ENCODE results near the gene GTF2B. TPM values are rescaled to one million over a fixed set of nuclear protein-coding genes. Genes with fewer than 3 reads are reported as not detected.
A peak's percentile ranks its signal among the peaks of the same experiment; 100 is the strongest.
"Not testable (repeated sequence)": the region's sequence is repeated elsewhere in the genome, so short reads cannot be mapped to it uniquely, and the experiment has no call there.

Gene GTF2B
- total RNA-seq, 1 donor from 2014 or later = 42.0 TPM

- Mint-ChIP-seq H3K36me3 (peaks cover 39% of the 10 kb centered on the region), H3K4me3 (peak overlapping the region; percentile 46), H3K9me3 (no peaks in the 10 kb centered on the region), H3K27ac (no peak overlapping the region), H3K27me3 (ENCODE audit: insufficient read depth, low read depth) (no peaks in the 10 kb centered on the region), H3K4me1 (no peaks in the 10 kb centered on the region)
- Histone ChIP-seq H3K4me2 (no peak overlapping the region), H2AFZ (replicated peaks) (no peak overlapping the region), H3K9ac (no peak overlapping the region), H3K9me3 (ENCODE audit: low read depth) (no peaks in the 10 kb centered on the region), H3K27ac (no peak overlapping the region), H3K79me2 (ENCODE audit: low read depth) (no peaks in the 10 kb centered on the region), H3K4me1 (no peaks in the 10 kb centered on the region), H4K20me1 (ENCODE audit: low read depth) (no peaks in the 10 kb centered on the region), H3F3A (ENCODE audit: low read depth) (peaks cover 15% of the 10 kb centered on the region), H3K27me3 (no peaks in the 10 kb centered on the region), H3K36me3 (peaks cover 24% of the 10 kb centered on the region), H3K4me3 (no peak overlapping the region)
- TF ChIP-seq CTCF (IDR thresholded peaks at IDR 0.05) (peak; percentile 85), EZH2 (IDR thresholded peaks at IDR 0.05) (no peak), EZH2phosphoT487 (IDR thresholded peaks at IDR 0.05) (no peak)
- DNase-seq (ENCODE audit: low spot score) = peak; percentile 50
Observed at GRCh38 chr1:88935522-88936222, 44.3 kb upstream of the GTF2B start.

- not testable (repeated sequence) for H3K4me2 ChIP-seq; H2AFZ ChIP-seq (replicated peaks); H3K9me3 ChIP-seq (ENCODE audit: low read depth); H3K27ac ChIP-seq; DNase-seq (ENCODE audit: low spot score); H3K27me3 Mint-ChIP-seq (ENCODE audit: insufficient read depth, low read depth); H3K4me3 Mint-ChIP-seq; H3K9ac ChIP-seq; H3F3A ChIP-seq (ENCODE audit: low read depth); H4K20me1 ChIP-seq (ENCODE audit: low read depth); H3K36me3 ChIP-seq; H3K27ac Mint-ChIP-seq; H3K27me3 ChIP-seq; H3K79me2 ChIP-seq (ENCODE audit: low read depth); H3K9me3 Mint-ChIP-seq; H3K4me3 ChIP-seq; H3K4me1 Mint-ChIP-seq; H3K4me1 ChIP-seq
- peaks cover 45% of the 10 kb centered on the region for H3K36me3 Mint-ChIP-seq
Observed at GRCh38 chr1:88930176-88930575, 38.8 kb upstream of the GTF2B start.

- peaks cover 7% of the 10 kb centered on the region for H3K4me1 ChIP-seq
- no peaks in the 10 kb centered on the region for H3K27me3 Mint-ChIP-seq (ENCODE audit: insufficient read depth, low read depth)
- no peak overlapping the region for H3K4me3 ChIP-seq
- peaks cover 7% of the 10 kb centered on the region for H3K9me3 Mint-ChIP-seq
- H3K4me2 ChIP-seq = no peak overlapping the region
- peak; percentile 3 for DNase-seq (ENCODE audit: low spot score)
- no peaks in the 10 kb centered on the region for H3F3A ChIP-seq (ENCODE audit: low read depth)
- no peak for TF ChIP-seq EZH2 (IDR thresholded peaks at IDR 0.05)
- no peak for TF ChIP-seq EZH2phosphoT487 (IDR thresholded peaks at IDR 0.05)
- no peak for TF ChIP-seq CTCF (IDR thresholded peaks at IDR 0.05)
- no peak overlapping the region for H3K27ac Mint-ChIP-seq
- no peak overlapping the region for H3K27ac ChIP-seq
- no peak overlapping the region for H2AFZ ChIP-seq (replicated peaks)
- no peaks in the 10 kb centered on the region for H4K20me1 ChIP-seq (ENCODE audit: low read depth)
- H3K4me3 Mint-ChIP-seq = no peak overlapping the region
- no peaks in the 10 kb centered on the region for H3K36me3 ChIP-seq
- H3K79me2 ChIP-seq (ENCODE audit: low read depth) = no peaks in the 10 kb centered on the region
- H3K9me3 ChIP-seq (ENCODE audit: low read depth) = no peaks in the 10 kb centered on the region
- peaks cover 17% of the 10 kb centered on the region for H3K4me1 Mint-ChIP-seq
- H3K27me3 ChIP-seq = no peaks in the 10 kb centered on the region
- no peak overlapping the region for H3K9ac ChIP-seq
- peaks cover 45% of the 10 kb centered on the region for H3K36me3 Mint-ChIP-seq
Observed at GRCh38 chr1:88923224-88923623, 31.9 kb upstream of the GTF2B start.

GRCh38 chr1:88922214-88922613 is 30.8 kb upstream of the GTF2B start:
- peaks cover 42% of the 10 kb centered on the region for H3K36me3 Mint-ChIP-seq
- H3K27me3 Mint-ChIP-seq (ENCODE audit: insufficient read depth, low read depth) = no peaks in the 10 kb centered on the region

More at GRCh38 chr1:88922214-88922613, 30.8 kb upstream of the GTF2B start:
- Histone ChIP-seq H3K4me1 (peaks cover 7% of the 10 kb centered on the region), H3K4me2 (no peak overlapping the region), H3F3A (ENCODE audit: low read depth) (no peaks in the 10 kb centered on the region), H3K9me3 (ENCODE audit: low read depth) (peaks cover 6% of the 10 kb centered on the region), H3K27me3 (no peaks in the 10 kb centered on the region), H3K79me2 (ENCODE audit: low read depth) (no peaks in the 10 kb centered on the region), H3K9ac (no peak overlapping the region), H2AFZ (replicated peaks) (no peak overlapping the region), H3K36me3 (peaks cover 4% of the 10 kb centered on the region), H3K4me3 (no peak overlapping the region), H4K20me1 (ENCODE audit: low read depth) (no peaks in the 10 kb centered on the region), H3K27ac (no peak overlapping the region)
- Mint-ChIP-seq H3K4me3 (no peak overlapping the region), H3K9me3 (peaks cover 15% of the 10 kb centered on the region), H3K4me1 (peaks cover 17% of the 10 kb centered on the region), H3K27ac (no peak overlapping the region)
- no peak for TF ChIP-seq EZH2phosphoT487 (IDR thresholded peaks at IDR 0.05)
- TF ChIP-seq CTCF (IDR thresholded peaks at IDR 0.05) = no peak
- TF ChIP-seq EZH2 (IDR thresholded peaks at IDR 0.05) = no peak
- DNase-seq (ENCODE audit: low spot score) = peak; percentile 19

Measured in neural progenitor cell (in vitro differentiated cells).